SK-N-MC (cell line): ENCODE results near the gene IFRD1.

Experiments
- DNase-seq: peaks from one replicate; pipeline ENCODE4 v3.0.0-alpha.2; 2011; ENCODE audit warnings: low read depth, low spot score
- H3K27ac ChIP-seq: fragments of 200-600 bp; sonication (generic); 2 replicates; pipeline ENCODE4 v1.5.1; 2016; ENCODE audit warnings: mixed run types
- H3K36me3 ChIP-seq: fragments of 200-600 bp; sonication (generic); 2 replicates; pipeline ENCODE4 v1.6.1; 2017; ENCODE audit warnings: antibody characterized with exemption, low read length, mixed read lengths; ENCODE audit not compliant: insufficient read depth
- H3K4me3 ChIP-seq: fragments of 200-600 bp; sonication (generic); 2 replicates; pipeline ENCODE4 v1.5.1; 2016
- H3K9ac ChIP-seq: fragments of 200-600 bp; sonication (generic); 2 replicates; pipeline ENCODE4 v1.8.0; 2017; ENCODE audit warnings: mixed run types, mixed read lengths; ENCODE audit not compliant: insufficient read length
- H3K9me3 ChIP-seq: fragments of 200-600 bp; sonication (generic); 2 replicates; pipeline ENCODE4 v1.6.1; 2017; ENCODE audit warnings: low read depth, mild to moderate bottlenecking, antibody characterized with exemption, low read length, moderate library complexity, mixed read lengths
- EZH2 ChIP-seq: fragments of 200-600 bp; sonication (generic); IDR thresholded peaks from one replicate; pipeline ENCODE4 v1.6.1; 2017; ENCODE audit warnings: antibody characterized with exemption
- FOXP2 ChIP-seq: optimal IDR thresholded peaks from 2 replicates; pipeline ENCODE3; 2011; ENCODE audit warnings: mild to moderate bottlenecking, moderate library complexity; ENCODE audit not compliant: insufficient read depth; ENCODE audit errors: extremely low read length, control extremely low read depth
- POLR2AphosphoS5 ChIP-seq: IDR thresholded peaks from 2 replicates; pipeline ENCODE4 v1.6.1; 2012; ENCODE audit warnings: mild to moderate bottlenecking, low read depth, low read length, borderline replicate concordance

The IFRD1 gene

DNA sequence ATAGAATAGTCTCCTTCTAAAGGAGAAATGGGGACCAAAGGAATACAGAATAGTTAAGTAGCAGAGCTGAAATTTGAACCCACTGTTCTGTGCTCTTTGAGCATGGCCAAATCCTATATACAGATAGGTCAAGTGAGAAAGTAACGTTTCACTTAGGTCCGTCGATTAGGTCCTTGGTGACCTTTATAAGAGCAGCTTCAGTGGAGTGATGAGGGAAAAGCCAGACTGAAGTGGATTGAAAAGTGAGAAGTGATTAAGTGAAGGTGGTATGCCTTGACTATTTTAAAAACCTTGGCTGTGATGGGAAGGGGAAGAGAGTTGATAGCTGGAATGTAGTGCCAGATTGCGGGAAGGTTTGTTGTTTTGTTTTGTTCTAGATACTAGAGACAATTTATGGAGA is 19.9 kb downstream of the IFRD1 start:
- Histone ChIP-seq H3K36me3 (peaks cover 77% of the 10 kb centered on the region), H3K9ac (no peak overlapping the region), H3K4me3 (no peak overlapping the region), H3K27ac (no peak overlapping the region), H3K9me3 (no peaks in the 10 kb centered on the region)
- TF ChIP-seq FOXP2 = no peak
- TF ChIP-seq POLR2AphosphoS5 = no peak
- no peak for TF ChIP-seq EZH2
- no peak for DNase-seq

DNA sequence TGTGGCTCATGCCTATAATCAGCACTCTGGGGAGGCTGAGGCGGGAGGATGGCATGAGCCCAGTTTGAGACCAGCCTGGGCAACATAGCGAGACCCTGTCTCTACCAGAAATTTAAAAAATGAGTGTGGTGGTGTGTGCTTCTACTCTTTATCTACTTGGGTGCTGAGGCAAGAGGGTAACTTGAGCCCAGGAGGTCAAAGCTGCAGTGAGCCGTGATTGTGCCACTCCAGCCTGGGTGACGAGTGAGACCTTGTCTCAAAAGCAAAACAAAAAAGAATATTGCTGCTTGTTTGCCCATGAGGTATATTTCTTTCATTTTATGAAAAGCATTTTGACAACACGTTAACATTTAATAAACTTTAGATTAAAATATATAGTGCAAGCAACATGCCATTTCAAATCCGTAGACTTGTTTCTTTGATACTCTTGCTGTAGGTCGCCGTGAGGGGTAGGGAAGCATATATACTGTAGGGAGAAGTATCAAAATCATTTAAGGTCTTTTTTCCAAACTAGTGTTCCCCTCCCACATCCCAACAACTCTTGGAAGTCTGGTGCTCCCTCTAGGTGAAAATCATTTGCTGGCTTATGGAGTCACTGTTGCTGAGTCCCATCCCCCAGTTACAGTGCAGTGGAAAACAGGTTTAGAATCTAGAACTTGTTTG is 26.3 kb downstream of the IFRD1 start:
- TF ChIP-seq FOXP2 = no peak
- TF ChIP-seq EZH2 = no peak
- TF ChIP-seq POLR2AphosphoS5 = no peak
- no peak overlapping the region for H3K9ac ChIP-seq
- DNase-seq = no peak
- peaks cover 42% of the 10 kb centered on the region for H3K36me3 ChIP-seq
- H3K27ac ChIP-seq = no peak overlapping the region
- no peak overlapping the region for H3K4me3 ChIP-seq
- no peaks in the 10 kb centered on the region for H3K9me3 ChIP-seq

DNA sequence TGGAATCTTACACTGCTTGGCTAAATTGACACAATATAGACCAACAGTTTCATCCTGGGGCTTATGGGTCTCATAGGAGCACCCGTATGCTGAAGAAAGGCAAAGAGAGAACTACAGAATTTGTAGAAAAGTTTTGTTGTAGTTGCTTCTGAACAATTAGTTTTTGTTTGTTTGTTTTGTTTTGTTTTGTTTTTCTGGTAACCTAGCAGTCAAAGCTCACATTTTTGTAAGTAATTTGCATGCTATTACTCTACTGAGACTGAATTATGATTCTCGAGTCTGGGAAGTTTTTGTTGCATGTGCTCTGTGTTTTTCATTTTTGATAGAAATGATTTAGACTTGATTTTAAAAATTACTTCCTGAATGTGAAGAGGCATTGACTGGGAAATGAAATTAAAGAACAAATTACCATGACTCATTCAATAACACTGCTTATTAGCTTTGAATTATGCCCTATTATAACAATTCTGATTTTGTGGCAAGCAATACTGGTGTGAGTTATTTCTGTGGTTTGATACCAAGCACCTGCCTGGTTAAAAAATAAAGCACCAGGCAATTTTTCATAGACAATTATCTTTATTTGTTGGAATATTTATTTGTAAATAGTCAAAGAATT is 31.0 kb downstream of the IFRD1 start:
- Histone ChIP-seq H3K27ac (no peak overlapping the region), H3K4me3 (no peak overlapping the region), H3K9ac (no peak overlapping the region), H3K36me3 (peaks cover 12% of the 10 kb centered on the region), H3K9me3 (no peaks in the 10 kb centered on the region)
- TF ChIP-seq EZH2 (no peak), FOXP2 (no peak), POLR2AphosphoS5 (no peak)
- no peak for DNase-seq

DNA sequence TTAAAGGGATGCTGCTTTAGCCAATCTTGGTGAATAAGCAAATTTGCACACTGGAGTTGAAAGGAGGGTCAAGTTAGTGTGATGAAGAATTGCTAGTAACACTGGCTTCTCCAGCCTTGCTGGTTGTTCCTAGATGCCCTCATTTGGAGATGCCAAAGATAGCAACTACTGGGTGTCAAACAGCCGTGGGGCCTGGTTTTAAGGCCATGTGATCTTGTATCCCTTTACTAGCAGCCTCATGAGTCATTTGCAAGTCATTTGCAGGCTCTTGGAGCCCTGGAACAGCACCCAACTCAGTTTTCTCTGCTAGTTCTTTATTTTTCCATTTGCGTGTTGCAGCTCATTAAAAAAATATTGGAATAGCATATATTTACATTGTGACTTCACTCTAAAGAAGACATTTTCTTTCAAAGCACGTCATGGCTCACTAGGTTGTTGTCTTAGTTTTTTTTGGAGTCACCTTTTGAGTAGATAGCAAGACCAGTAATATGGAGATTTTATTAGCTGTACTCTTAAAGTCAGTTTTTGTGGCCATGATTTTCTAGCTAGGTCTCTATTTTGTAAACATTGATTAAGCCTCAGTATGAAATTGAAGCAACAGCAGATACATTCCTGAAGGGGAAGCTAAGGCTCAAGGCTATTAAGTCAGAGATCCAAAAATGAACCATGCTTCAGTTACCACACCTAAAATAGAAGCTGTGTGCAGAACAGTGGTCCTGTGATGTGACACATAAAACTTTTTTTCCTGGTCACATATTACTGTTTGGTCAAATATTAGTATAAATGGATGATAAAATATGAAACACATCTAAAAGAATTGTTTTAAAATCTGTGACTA is 31.8 kb downstream of the IFRD1 start:
- Histone ChIP-seq H3K4me3 (no peak overlapping the region), H3K9ac (no peak overlapping the region), H3K27ac (no peak overlapping the region)

GRCh38 chr7:112484671-112485167 is 34.5 kb downstream of the IFRD1 start:
- H3K9ac ChIP-seq = no peak overlapping the region
- no peak for DNase-seq
- TF ChIP-seq POLR2AphosphoS5 (no peak), FOXP2 (no peak), EZH2 (no peak)
- H3K4me3 ChIP-seq = no peak overlapping the region
- H3K27ac ChIP-seq = no peak overlapping the region
- H3K9me3 ChIP-seq = no peaks in the 10 kb centered on the region
- H3K36me3 ChIP-seq = no peaks in the 10 kb centered on the region

More for the DNA sequence above, 31.8 kb downstream of the IFRD1 start:
- no peak for DNase-seq
- TF ChIP-seq FOXP2 (no peak), EZH2 (no peak), POLR2AphosphoS5 (no peak)
- H3K9me3 ChIP-seq = no peaks in the 10 kb centered on the region
- H3K36me3 ChIP-seq = peaks cover 8% of the 10 kb centered on the region

DNA sequence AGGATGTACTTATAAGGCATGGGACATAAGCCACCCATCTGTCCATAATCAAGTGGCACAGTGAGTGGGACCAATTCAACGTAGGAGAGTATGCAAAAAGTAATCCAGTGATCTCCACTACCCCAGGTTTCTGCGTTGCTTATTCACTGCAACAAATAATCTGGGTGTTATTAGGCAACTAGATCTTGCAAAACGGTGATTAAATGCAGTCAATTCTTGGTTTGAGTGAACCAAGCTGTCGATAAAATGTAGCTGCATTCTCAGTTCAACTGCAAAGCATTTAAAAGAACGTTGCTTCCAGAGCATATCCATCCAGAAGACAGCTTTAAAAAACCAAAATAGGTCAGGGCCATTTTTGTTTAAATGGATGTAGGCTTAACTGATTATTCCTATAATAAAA is 35.5 kb downstream of the IFRD1 start:
- TF ChIP-seq POLR2AphosphoS5 = no peak
- no peak for TF ChIP-seq FOXP2
- TF ChIP-seq EZH2 = no peak
- Histone ChIP-seq H3K4me3 (no peak overlapping the region), H3K9ac (no peak overlapping the region), H3K27ac (no peak overlapping the region), H3K36me3 (no peaks in the 10 kb centered on the region), H3K9me3 (no peaks in the 10 kb centered on the region)
- no peak for DNase-seq

GRCh38 chr7:112487457-112488263 is 37.4 kb downstream of the IFRD1 start:
- Histone ChIP-seq H3K4me3 (no peak overlapping the region), H3K9me3 (no peaks in the 10 kb centered on the region), H3K9ac (no peak overlapping the region), H3K27ac (no peak overlapping the region), H3K36me3 (no peaks in the 10 kb centered on the region)
- TF ChIP-seq POLR2AphosphoS5 (no peak), EZH2 (no peak), FOXP2 (no peak)
- no peak for DNase-seq

DNA sequence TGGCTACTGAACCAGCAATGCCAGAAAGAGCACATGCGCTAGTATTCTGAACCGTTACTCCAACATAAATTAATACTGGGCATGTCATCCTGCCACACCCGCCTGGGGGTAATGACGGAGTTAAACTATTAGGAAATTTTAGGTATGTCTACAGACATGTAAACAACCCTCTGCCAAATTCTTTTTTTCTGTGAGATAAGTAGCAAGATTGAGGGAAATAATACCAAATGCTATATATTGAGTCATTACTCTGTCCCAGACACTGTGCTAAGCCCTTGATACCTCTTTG is 37.9 kb downstream of the IFRD1 start:
- Histone ChIP-seq H3K9me3 (no peaks in the 10 kb centered on the region), H3K36me3 (no peaks in the 10 kb centered on the region), H3K27ac (no peak overlapping the region), H3K4me3 (no peak overlapping the region), H3K9ac (no peak overlapping the region)
- DNase-seq = no peak
- no peak for TF ChIP-seq FOXP2
- no peak for TF ChIP-seq EZH2
- no peak for TF ChIP-seq POLR2AphosphoS5
